Stimulated activated CD4-positive, alpha-beta T cell treated with anti-CD3 and anti-CD28 coated beads, Interleukin-1b, Interleukin-23, amount 100 ng/mL, for 1 hour (primary cell): ENCODE results near the gene UCK1.

ENCODE experiments used
- DNase-seq, 2 donors: peaks; one replicate each; pipeline ENCODE4 v3.0.0-alpha.2; 2020; ENCODE audit warnings: low read depth in 2 of 2

The UCK1 gene

DNA sequence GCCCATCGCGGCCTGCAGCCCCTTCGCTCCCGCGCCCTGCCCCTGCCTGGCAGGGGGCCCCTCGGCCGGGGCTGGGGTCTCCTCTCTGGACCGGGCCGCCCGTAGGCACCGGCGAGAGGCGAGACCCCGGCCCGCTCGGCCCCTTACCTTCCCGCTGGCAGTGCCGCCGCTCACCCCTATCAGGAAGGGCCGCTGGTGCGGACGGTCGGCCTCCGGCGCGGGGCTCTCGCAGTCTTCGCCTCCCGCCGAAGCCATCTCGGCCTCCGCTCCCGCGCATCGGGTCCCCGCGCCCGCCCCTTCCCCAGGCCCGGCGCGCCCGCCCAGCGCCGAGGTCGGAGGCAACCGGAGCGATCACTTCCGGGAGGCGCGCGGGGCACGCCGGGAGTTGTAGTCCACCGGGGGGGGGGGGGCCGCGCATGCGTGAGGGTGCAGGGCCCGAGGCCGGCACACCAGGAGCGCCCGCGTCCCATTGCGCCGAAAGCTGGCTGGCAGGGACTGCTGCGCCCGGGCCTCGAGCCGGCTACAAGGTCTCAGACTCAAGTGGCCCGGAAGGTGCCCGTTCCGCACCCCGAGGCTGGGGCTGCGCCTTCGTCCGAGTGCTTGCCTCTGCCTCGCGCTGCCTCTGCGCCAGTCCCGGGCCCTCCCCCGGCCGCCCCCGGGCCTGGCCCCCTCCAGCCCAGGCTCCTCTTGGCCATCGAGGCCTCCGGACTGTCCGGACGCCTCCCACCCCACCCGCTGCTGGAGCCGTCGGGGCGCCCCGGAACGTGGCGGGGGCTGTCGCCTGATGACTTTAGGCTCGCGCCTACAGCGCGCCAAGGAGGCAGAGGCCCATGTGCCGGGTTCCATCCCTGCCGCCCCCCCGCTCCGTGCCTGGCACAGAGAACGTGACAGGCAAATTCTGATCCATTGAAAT, at the start of gene UCK1:
UCK1 (minus strand) TSS at position 344 of the 913 bp plus-strand sequence; CDS start at position 255, 89 bp downstream.
- DNase-seq, result peak; percentile 38 to 41

DNA sequence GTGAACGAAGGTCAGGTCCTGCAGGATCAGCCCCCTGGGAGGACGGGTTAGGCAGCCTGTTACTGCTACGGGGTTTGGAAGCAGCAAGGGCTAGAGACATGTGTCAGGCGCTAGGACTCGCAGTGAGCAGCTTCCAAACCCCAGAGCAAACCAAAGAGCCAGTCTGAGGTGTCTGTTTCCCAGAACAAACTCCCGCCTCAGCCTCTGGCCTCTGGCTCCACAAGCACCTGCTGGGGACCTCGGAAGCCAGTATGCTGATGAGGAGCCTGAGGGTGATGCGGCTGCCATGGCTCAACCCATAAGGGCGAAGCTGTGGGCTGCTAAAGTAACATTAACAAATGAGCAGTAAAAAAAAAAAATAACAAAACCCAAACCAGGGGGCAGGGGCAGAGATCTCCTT, 49.3 kb upstream of the UCK1 start:
- DNase-seq, result no peak

DNA sequence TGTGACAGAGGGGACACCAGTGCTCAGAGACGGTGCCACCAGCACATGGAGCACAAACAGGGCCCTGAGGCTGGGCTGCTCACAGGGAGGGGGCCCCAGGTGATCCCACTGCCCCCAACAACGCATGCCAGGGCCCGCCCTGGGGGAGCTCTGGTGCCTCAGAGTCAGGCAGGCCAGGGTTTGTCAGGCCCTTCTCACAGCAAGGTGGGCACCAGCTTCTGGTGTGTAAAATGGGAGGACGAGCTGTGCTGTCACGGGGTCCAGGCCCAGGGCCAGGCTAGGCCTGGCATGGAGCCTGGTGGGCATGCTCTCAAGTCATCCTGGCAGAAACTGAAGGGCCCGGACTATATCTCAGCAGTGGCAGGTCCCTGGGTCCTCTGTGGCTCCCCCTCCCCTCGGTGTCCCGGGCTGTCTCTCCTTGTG, 48.7 kb upstream of the UCK1 start:
- DNase-seq, result no peak

DNA sequence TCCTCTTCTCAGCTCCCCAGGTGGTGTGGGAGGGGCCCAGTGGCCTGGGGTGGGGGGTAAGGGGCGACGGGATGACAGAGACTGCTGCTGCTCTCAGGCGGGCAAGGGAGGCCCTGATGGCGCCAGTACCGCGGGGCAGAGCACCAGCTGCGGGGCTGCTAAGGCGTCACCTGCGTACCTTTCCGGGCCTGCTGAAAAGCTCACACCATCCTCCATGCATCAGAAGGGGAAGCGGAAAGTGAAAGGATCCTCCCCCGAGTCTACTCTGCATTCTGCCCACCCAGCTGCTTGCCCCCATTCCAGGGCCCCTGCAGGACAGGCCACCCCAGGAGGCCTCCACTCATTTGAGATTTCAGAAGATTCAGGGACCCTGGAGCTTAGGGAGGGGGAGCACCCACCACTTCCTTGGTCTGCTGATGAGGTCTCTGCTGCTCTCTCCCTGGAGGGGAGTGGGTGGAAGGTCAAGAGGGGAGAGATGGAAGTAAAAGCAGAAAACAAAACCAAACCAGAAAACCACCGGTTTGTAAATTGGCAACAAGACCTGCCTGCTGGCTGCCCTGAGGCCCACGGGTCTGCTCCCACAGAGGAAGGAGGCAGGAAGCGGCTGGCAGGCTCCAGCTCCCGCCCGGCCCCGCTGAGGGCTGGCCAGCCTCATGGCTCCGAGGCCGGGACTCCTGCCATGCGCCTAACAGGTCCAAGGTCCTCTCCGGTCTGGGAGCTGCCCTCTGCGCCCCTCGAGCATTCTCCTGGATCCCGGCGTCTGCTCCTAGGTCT, 47.9 kb upstream of the UCK1 start:
- peak in 1 of 2 donors; percentile 12 for DNase-seq

DNA sequence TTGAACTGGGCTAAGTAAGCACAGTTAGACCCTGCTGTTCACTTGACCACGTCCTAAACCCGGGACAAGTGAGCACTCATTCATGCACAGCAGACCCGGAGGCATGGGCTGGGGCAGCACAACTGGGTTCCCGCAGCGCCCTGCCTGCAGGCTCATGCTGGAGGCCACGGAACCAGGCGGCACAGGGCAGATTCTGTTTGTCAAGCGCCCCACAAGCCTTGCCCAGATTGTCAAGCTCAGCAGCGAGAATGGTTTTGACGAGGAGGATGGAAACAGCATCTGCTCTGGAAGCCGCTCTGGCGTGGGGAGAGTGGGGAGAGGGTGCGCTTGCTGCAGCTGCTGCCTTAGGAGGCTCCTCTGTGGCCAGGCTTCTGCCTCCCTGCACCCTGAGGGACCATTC, 47.0 kb upstream of the UCK1 start:
- no peak for DNase-seq

DNA sequence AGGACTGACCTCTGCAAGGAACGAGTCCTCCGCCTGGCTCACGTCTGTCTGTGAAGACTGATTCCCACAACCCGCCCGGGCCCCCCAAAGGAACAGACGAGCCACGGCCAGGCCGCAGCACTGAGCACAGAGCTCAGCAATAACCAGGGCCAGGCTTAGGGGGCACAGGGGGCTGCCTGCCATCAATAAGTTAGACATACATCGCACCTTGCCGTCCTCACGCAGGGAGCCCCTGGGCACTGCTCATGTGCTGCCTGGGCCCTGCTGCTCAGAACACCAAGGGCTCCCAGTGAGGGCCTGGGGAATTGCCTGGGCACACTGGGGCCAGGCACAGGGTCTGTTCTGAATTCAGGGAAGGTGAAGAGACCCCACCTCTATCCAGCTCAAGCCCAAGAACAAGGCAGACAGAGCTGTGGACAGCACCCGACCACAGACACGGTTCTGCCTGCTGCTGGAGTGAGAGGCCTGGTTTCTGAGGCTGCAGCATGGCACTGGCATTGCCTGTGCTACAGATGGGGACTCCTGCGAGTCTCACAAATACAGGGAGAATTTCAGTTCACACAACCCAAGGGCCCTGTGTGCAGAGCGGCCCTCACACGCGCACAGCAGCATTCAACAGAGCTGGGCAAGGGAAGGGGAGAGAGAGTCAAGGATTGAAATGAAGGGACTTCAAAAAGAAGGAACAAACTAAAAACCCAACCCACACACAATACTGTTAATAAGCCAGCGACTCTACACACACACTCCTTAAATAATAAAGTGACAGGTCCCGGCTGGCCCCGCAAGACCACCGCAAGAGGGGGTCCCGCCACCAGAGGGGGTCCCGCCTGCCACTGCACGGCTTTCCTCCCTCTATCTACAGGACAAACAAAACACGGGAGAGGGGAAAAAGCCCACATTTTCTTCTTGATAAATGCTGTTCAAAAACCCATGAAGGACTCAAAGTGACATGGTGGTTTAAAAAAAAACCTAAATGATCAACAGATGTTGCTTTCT, 46.2 kb upstream of the UCK1 start:
- DNase-seq, result no peak

DNA sequence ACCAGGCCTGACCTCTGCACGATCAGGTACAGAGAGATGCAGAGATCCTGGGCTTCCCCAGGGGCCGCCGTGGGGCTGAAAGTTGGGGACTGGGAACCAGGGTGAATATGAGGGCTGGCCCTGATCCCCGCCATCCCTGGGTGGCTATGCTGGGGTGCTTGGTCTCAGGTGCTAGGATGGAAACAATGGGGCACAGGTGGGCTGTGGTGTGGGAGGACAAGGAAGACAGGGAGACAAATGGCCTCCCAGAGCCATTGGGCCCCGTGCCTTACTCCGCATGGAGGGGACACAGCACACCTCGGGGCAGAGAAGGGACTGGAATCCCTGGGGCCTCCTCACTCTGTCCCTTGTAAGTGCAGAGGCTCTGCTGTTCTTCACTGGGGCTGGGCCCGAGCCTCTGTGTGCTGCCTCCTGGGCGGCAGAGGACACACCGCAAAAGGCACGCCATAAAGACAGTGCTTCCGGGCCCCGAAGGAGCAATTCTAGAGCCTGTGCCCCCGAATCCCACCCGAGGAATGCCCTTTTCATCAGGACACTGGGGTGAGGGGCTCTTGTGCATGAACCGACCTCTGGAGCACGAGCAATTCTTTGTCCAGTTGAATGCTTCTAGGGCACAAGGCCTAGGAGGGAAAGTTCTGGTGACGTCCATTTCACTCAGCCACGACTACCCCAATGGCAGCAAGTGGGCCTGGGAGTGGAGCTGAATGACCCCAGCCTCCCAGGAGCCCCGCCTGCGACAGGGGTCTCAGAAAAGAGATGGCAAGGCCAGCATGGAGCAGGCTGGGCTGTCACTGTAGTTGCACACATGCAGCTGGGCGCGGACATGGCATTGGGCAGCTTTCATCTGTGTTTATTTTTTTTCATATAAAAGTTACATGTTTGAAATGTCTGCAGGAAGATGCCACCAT, 45.1 kb upstream of the UCK1 start:
- DNase-seq, result no peak

DNA sequence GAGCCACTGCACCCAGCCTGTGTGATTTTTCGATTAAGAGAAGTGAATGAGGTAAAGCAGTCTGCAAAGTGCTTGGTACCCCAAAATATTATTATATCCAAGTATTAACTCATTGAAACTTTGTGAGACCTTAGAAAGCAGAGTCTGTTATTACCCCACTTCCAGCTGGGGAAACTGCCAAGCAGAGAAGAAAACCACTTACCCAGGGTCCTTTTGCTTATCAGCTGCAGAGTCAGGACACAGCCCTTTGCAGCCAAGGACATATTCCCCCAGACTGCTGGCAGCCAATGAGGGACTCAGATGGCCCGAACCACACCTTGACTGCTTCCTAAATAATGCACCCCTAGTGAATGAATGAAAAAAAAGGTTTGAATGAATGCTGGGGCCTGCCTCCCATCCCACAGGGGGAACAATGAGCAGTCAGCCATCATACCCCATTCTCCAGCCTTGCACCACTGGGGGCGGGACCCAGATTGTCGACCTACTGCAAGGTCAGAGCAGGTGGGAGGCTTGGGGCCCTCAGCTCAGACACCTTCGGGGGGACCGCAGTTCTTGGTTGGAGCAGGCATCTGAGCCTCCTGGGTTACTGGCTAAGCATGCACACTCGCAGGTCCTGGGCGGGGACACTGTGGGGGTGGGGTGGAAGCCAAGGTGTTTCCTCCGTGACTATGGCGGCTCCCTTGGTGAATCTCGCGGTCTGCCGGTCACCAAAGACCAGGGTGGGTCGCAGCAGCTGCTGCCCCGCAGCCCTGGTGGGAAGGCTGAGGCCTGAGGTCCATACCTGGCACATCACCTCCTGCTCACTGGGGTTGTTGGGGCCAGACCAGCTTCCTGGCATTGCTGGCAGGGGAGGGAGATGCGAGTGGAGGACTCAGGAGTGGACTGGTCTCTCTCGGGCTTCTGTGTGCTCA, 43.9 kb upstream of the UCK1 start:
- no peak for DNase-seq

DNA sequence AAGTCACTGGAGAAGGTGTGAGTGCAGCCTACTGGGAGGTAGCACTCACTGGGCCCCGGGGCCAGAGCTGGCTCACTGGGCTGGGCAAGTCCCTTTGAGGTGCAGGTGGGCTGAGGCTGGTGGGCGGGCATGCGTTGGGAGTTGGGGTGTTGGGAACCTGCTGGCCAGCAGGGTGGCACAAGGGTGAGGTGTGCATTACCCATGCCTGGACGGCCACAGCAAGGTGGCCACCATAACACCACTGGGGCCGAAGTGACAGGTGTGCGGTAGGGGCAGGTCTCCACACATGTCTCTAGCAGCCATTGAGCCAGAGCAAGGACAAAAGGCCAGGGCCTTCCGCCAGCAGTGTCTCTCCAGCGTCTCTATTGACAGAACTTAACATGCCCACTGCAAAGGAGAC, 36.8 kb upstream of the UCK1 start:
- no peak for DNase-seq

DNA sequence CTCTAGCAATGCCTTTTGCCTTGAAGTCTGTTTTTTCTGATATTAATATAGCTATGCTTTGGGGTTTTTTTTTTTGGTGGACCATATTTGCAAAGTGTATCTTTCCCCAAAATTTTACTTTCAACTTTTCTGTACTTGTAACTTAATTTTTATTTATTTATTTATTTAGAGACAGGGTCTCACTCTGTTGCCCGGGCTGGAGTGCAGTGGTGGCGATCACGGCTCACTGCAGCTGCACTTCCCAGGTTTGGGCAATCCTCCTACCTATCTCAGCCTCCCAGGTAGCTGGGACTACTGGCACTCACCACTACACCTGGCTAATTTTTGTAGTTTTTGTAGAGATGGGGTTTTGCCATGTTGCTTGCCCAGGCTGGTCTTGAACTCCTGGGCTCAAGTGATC, 35.1 kb upstream of the UCK1 start:
- no peak for DNase-seq

DNA sequence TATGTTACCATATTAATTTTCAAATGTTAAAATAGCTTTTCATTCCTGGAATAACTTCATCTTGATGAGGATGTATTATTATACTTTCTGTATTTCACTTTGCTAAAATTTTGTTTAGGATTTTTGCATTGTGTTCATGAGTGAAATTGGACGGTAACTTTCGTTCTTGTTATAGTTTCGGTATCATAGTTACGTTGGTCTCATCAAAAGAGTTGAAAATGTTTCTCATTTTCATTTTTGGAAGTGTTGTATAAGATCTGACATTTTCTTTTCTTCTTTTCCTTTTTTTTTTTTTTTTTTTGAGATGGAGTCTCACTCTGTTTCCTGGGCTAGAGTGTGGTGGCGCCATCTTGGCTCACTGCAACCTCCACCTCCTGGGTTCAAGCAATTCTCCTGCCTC, 34.3 kb upstream of the UCK1 start:
- DNase-seq, result no peak

DNA sequence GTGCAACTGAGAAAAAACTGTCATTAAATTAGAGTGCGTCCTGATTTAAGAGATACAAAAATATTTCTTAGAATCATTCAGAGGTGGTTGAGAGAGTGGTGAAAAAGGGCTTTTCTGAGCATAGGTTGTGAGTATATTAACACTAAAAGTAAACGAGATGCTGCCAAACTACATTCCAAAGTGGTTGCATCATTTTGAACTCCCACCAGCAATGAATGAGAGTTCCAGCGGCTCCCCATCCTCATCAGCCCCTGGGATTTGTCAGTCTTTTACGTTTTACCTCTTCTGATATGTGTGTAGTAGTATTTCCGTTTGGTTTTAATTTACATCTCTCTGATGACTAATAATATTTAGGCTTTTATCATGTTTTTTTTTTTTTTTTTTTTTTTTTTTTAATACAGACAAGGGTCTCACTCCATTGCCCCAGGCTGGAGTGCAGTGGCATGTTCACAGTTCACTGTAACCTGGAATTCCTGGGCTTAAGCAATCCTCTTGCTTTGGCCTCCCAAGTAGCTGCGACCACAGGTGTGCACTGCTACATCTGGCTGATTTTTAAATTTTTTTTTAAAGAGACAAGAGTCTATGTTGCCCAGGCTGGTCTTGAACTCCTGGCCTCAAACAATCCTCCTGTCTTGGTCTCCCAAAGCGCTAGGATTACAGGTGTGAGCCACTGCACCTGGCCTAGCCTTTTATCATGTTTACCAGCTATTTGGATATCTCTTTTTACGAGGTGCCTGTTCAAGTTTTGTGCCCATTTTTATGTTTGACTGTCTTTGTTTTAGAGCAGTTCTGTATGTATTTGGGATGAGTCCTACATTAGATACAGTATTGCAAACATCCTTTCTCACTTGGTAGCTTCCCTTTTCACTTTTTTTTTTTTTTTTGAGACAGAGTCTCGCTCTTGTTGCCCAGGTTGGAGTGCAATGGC, 31.2 kb upstream of the UCK1 start:
- no peak for DNase-seq

DNA sequence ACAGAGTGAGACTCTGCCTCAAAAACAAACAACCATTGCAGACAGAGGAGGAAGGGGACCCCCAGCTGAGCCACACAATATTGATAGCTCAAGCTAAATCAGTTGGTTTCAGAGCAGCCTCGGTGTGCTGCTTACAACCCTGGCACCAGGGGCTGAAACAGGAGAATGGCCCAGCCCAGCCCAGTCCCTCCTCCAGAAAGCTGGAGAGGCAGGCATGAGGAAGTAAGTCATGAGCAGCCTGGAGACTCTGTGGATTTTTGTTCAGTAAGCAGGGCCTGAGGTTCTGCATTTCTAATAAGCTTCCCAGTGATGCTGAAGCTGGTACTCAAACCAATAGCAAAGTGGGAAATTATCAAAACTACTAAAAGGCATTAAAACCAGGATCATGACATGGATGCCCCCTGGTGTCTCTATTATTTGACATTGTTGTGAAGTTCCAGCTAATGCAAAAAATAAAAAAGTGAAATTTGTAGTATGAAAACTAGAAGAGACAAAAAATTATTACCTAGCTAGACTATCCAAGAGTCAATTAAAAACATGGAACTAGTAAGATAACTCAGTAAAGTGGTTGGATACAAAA, 28.4 kb upstream of the UCK1 start:
- no peak for DNase-seq

DNA sequence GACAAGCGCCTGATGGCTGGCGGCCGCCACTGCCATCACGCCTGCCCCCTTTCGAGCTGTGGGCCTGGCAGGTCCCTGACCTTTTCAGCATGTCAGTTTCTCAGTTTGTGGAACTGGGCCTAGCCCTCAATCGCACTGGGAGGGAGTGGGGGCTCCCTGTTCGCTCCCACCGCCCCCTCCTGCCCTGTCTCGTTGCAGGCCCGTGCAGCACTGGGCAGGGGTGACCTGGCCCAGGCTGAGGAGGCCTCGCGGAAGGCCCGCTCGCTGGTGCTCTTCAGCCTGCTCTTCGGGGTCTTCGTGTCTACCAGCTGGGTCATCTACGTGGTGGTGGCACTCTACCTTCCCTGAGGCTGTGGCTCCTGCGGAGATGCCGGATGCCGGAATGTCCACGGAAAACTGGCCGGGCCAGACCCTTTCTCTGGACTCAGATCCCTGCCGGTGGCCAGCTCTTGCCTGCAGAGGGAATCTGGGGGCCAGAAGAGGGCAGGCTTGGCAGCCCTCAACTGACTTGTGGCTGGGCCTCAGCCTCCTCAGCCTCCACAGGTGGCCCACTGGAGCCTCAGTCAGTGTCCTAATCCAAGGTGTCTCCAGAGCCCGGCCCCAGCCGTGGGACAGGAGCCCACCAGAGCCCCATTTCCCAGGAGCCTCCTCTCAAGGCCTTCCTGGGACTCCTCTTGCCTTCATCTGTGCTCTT, 26.9 kb upstream of the UCK1 start:
- DNase-seq, result no peak

DNA sequence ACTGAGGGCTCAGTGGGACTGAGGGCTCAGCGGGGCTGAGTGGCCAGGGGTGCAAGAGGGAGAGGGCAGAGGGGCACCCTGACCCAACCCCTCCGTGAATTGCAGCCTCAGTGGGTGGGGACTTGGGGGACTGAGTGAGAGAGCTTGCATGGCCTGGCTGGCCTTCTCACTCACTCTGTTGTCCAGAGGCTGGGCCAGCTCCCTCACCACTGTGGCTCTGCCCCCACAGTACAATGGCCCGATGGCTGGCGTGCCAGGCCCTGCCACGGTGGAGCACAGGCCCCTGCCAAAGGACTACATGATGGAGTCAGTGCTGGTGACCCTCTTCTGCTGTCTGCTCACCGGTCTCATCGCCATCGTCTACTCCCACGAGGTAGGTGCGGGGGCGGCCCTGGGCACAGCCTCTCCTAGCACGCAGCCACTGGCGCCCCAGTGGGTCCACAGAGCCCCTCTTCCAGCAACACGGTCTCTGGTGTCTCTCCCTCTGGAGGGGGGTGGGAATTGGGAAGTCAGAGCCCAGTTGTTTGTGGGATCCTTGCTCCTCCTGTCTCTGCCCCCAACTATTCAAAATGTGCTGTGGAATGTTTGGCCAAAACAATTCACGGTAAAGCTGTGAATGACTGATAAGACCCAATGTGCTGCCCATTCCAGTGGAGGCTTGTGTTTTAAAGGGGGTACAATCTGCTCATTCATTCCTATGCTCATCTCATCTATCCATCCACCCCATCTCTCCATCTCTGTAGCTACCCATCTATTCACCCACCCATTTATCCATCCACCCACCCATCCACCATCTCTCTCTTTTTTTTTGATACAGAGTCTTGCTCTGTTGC, 25.0 kb upstream of the UCK1 start:
- no peak for DNase-seq

DNA sequence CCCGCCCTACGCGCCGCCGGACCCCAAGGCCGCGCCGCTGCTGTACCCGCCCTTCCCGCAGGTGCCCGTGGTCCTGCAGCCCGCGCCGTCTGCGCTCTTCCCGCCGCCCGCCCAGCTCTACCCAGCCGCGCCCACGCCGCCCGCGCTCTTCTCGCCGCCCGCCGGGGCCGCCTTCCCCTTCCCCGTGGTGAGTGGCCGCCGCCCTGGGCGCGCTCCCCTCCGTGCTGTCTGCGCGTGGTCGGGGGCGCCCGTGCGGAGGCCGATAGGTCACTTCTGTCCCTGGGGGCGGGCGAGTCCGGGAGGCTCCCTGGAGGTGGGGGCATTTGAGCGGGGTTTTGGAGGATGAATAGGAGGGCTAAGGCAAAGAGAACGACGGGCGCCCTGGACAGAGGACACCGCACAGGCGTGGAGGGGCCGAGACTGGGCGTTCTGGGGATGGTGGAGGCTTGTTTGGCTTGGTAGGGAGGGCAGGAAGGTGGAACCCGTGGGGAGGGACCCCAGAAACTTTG, 23.8 kb upstream of the UCK1 start:
- DNase-seq, result no peak
